ES-I3 (cell line): ENCODE measurements around the gene SGK1.
"Not testable (repeated sequence)": the region's sequence is repeated elsewhere in the genome, so short reads cannot be mapped to it uniquely, and the experiment has no call there.

Source experiments
- H3K36me3 ChIP-seq: 2 replicates; pipeline ENCODE4 v1.6.1; 2013; ENCODE audit warnings: mild to moderate bottlenecking, low read length, control low read depth, moderate library complexity; ENCODE audit not compliant: insufficient read depth
- H3K4me1 ChIP-seq: 2 replicates; pipeline ENCODE4 v1.6.1; 2013; ENCODE audit warnings: mild to moderate bottlenecking, control low read depth, low read length; ENCODE audit not compliant: insufficient read depth
- H3K9ac ChIP-seq: 2 replicates; pipeline ENCODE4 v1.6.1; 2013; ENCODE audit warnings: low read depth, mild to moderate bottlenecking, low read length, moderate library complexity
- H3K9me3 ChIP-seq: 2 replicates; pipeline ENCODE4 v1.6.1; 2013; ENCODE audit warnings: mild to moderate bottlenecking, low read length, moderate library complexity; ENCODE audit not compliant: control insufficient read depth, insufficient read depth

SGK1 gene

DNA sequence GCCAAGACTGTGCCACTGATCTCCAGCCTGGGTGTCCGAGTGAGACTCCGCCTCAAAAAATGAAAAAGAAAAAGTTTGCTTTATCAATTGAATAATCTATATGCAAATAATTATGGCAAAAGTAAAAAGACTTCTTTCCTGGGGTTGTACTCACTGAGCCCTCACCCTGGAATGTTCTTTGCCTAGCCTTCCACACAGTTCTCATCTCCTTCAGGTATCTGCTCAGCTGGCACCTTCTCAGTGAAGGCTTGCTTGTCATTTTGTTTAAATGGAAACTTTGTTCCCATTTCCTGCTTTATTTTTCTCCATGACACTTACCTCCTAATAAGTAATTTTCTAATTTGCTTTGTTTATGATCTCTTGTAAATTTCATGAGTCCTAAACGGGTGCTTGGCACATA, 96.7 kb downstream of the SGK1 start:
- Histone ChIP-seq H3K9me3 (no peaks in the 10 kb centered on the region), H3K9ac (no peak overlapping the region), H3K36me3 (no peaks in the 10 kb centered on the region), H3K4me1 (no peaks in the 10 kb centered on the region)

DNA sequence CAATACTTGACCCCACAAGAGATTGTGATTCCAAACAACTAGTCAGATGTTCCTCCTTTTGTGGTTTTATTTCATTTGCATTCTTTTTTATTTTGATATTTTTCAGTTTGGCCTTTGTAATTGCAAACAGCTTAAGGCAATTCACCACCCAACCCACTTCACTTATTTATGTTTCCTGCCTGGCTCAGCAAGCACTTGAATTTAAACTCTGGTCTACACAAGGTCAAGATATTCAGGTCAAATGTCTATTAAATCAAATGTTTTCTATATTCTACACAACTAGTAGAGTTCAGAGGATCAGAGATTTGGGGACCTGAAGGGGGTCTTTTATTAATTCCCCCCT, 100.1 kb downstream of the SGK1 start:
- H3K36me3 ChIP-seq, result no peaks in the 10 kb centered on the region
- no peak overlapping the region for H3K9ac ChIP-seq
- H3K9me3 ChIP-seq, result no peaks in the 10 kb centered on the region
- no peaks in the 10 kb centered on the region for H3K4me1 ChIP-seq

DNA sequence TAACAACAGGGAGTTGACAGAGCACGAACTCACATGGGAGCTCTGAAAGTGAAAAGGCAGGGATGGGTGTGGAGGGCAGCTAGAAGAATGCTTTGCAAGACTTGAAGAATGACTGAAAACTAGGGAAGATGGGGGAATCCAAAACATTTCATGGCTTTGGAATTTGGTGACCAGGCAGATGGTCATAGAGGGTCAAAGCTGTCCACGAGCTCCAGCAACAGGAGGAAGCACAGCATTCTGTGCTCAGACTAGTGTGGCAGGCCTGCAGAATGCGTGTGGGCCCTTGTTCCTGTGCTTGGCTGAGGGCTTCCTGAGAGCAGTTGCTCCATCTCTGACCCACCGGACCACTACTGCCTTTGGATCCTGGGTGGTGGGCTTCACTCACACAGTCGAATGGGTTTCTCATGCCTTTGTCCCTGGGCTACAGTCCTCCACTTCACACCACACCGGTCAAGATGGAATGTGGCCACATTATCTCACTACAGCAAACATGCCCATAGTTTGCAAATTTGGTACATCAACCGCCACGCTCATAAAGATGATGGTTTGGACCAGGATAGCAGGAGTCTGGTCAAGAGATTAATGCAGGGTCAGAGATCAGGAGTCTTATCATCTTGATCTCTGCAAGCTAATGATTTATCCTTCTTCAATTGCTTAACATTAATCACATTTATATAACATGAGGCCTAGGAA, 100.7 kb downstream of the SGK1 start:
- H3K9ac ChIP-seq, result no peak overlapping the region
- H3K9me3 ChIP-seq, result no peaks in the 10 kb centered on the region
- no peaks in the 10 kb centered on the region for H3K36me3 ChIP-seq
- H3K4me1 ChIP-seq, result no peaks in the 10 kb centered on the region

DNA sequence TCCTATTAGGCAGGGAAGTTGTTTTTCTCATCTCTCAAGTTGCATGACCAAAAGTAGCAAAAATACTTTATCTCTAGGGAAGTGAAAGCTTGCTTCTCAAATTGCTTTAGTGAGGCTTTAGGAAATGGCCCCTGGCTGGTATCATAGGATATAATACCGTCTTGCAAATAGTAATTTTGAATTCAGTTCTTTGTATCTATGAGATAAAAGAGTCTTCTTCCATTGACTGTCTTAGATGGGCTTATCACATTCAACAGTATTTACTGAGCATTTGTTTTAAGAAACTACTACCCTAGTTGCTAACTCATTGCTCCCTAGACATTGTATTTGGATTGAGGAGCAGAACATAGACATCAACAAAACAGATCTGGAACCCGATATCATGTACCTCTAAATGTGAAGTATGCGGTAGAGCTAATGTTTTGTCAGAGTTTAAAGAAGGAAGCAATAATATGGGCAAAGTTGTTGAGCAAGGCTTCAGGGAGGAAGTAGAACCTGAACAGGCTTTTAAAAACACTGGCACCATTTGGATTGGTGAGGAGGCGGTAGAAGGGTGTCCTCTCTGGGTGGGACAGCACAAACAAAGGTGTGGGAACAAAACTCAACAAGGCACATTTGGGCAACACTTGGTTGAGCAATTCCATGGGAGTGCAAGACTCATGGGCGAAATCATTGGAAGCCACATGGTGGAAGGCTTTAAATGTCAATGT, 101.5 kb downstream of the SGK1 start:
- Histone ChIP-seq H3K36me3 (no peaks in the 10 kb centered on the region), H3K4me1 (no peaks in the 10 kb centered on the region), H3K9me3 (no peaks in the 10 kb centered on the region), H3K9ac (no peak overlapping the region)

DNA sequence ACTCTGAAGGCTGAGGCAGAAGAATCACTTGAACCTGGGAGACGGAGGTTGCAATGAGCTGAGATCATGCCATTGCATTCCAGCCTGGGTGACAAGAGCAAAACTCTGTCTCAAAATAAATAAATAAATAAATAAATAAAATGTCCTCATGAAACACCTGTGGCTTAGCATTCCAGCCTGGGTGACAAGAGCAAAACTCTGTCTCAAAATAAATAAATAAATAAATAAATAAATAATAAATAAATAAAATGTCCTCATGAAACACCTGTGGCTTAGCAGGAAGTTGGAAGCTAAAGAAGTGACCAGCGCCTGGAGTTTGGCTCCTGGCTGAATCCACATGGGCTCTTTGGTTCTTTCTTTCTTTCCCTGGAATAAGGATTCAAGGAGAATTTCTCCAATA, 104.5 kb downstream of the SGK1 start:
- H3K36me3 ChIP-seq, H3K9me3 ChIP-seq, H3K4me1 ChIP-seq, H3K9ac ChIP-seq: not testable (repeated sequence)

DNA sequence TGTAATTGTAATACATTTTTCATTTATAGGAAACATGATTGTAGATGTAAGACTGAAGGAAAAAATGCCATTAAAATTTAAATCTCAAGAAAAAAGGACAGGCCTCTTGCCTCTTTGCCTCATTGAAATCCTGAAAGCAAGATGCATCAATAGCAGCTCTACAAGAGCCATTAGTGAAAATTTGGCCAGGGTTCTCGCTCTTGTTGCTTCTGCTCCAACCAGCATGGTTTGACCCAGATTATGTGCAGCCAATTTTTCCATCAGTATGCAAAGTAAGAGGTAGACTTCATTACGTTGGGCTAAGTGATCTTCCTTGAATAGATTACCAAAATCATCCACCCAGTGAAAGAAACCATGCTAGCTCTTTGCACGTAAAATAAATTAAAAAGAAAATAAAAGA, 106.6 kb downstream of the SGK1 start:
- H3K4me1 ChIP-seq, result no peaks in the 10 kb centered on the region
- no peak overlapping the region for H3K9ac ChIP-seq
- no peaks in the 10 kb centered on the region for H3K36me3 ChIP-seq
- H3K9me3 ChIP-seq, result no peaks in the 10 kb centered on the region

DNA sequence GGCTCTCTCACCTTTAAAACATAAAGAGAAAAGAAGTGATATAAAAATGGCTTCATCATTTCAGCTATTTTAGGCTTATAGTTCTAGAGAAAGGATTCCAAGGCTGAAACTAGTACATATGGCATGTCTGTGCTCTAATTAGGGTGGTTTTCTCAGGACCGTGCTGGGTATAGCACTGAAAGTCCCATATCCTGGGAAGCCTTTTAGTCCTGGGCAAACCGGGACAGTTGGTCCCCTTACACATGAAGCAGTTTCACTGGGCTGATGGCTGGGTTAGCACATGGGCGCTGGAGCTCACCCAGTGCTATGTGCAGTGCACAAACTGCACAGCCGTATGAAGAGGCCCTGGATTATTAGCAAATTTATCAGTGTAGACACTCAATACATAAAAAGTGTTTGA, 110.5 kb downstream of the SGK1 start:
- Histone ChIP-seq H3K36me3 (no peaks in the 10 kb centered on the region), H3K9me3 (no peaks in the 10 kb centered on the region), H3K4me1 (no peaks in the 10 kb centered on the region), H3K9ac (no peak overlapping the region)

DNA sequence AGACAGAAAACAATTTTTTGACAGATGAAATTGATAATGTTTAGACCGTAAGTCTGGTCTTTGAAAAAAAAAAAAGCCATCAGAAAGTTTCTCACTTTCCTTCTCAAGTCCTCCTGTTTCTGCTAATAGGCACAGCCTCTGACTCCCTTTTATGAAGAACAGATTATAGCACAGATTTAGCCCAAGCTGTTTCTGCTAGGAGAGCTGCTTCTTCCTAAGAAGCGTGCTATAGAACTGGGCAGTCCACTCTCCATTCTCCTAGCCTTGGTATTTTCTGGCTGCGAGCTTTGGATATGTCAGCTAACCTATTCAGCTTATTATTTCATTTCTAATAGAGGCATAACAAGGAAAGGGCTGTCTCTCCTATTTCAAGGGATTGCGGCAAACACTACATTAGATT, 112.5 kb downstream of the SGK1 start:
- H3K36me3 ChIP-seq, result no peaks in the 10 kb centered on the region
- no peaks in the 10 kb centered on the region for H3K9me3 ChIP-seq
- H3K9ac ChIP-seq, result no peak overlapping the region
- H3K4me1 ChIP-seq, result no peaks in the 10 kb centered on the region

DNA sequence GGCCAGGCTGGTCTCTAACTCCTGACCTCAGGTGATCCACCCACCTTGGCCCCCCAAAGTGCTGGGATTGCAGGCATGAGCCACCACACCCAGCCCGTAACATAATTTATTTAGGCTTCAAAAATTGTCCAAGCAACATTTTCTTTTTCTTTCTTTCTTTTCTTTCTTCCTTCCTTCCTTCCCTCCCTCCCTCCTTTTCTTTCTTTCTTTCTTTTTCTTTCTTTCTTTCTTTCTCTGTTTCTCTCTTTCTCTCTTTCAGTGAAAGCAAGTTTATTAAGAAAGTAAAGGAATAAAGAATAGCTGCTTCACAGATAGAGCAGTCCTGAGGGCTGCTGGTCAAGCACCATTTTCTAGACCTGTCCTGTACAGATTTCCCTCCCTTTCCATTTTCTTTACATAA, 113.2 kb downstream of the SGK1 start:
- not testable (repeated sequence) for H3K9me3 ChIP-seq, H3K4me1 ChIP-seq, H3K36me3 ChIP-seq, H3K9ac ChIP-seq

DNA sequence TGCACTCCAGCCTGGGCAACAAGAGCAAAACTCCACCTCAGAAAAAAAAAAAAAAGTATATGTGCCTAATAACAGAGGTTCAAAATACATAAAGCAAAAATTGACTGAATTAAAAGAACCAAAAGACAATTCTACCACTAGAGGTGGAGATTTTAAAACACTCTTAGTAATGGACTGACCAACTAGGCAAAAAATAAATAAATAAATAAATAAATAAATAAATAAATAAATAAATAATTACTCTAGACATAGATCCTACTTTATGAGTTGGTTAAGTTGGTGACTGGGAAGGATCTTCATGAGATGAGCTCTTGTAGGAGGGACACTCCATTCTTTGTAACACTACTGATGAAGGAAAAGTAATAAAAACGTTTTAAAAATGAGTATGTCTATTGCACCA, 113.9 kb downstream of the SGK1 start:
- no peaks in the 10 kb centered on the region for H3K4me1 ChIP-seq
- H3K9ac ChIP-seq, result no peak overlapping the region
- no peaks in the 10 kb centered on the region for H3K9me3 ChIP-seq
- H3K36me3 ChIP-seq, result no peaks in the 10 kb centered on the region

DNA sequence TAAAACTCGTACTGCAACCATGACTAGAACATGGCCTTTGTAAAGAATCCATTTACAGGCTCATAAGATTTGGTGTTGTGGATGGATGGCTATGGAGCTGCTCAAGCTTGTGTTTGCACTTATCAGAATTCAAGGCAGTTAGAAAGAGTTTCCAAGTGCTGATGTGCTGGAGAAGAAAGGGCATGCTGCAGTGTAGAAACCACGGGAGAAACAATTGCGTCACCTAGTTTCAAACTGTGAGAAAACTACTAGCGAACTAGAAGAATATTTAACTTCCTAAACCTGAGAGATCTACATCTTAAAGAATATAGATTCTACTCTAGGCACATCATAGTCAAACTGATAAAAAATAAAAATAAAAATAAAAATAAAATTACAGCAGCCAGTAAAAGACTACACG, 116.2 kb downstream of the SGK1 start:
- H3K4me1 ChIP-seq, result no peaks in the 10 kb centered on the region
- no peaks in the 10 kb centered on the region for H3K36me3 ChIP-seq
- no peak overlapping the region for H3K9ac ChIP-seq
- H3K9me3 ChIP-seq, result no peaks in the 10 kb centered on the region

DNA sequence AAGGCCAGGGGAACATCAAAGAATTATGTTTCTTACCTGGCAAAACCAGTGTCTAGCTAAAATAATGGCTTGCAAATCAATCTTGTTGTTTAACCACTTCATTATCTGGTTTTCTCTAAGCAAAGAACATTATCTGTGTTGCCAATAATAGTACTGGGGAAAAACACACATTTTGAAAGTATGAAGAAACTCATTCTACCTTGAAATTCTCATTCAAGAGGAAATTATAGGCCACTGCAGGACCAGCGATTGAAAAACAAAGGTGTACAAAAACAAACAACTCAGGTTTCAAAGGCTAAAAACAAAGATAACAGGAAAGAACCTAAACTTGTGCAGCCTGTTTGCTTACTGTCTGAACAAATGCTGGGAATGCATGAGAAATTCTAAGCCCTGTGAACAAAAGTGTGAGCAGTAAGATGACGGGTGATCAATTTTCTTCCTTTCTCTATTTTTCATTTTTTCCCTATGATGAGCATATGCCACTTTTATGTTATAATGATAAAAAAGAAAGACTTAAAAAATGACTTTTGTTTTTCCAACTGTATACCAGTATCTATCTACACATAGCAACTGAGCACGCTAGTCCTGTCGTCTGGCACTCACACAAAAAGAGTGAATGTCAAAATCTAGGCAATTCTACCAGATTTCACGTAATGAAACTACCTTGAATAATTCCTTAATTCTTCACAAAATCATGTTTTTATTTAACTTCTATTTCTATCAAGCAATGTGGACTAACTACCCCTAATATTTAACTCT, 117.9 kb downstream of the SGK1 start:
- no peaks in the 10 kb centered on the region for H3K36me3 ChIP-seq
- 0 out of 2 replicates have a peak, but pooled peaks cover 3% of the 10 kb centered on the region for H3K4me1 ChIP-seq
- no peak overlapping the region for H3K9ac ChIP-seq
- H3K9me3 ChIP-seq, result no peaks in the 10 kb centered on the region

DNA sequence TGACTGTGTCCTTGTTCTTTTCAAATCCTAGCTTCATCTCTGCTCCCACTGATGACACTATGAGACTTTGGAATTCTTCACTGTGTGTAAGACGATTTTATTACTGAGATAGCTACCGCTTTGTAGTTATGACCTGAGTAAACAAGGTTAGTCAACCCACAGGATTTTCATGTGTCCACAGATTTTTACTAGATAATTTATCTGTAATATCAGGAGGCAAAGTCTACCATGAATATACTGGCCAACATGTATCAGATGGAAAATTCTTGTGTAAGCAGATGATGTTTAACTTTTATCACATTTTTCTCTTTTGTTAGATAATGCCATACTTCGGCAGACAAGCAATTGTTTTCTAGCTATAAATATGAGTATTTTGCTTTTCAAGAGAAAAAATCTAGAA, 119.8 kb downstream of the SGK1 start:
- no peaks in the 10 kb centered on the region for H3K36me3 ChIP-seq
- peaks cover 7% of the 10 kb centered on the region; the same call in 1 of the 2 replicates for H3K4me1 ChIP-seq
- no peaks in the 10 kb centered on the region for H3K9me3 ChIP-seq
- no peak overlapping the region for H3K9ac ChIP-seq

DNA sequence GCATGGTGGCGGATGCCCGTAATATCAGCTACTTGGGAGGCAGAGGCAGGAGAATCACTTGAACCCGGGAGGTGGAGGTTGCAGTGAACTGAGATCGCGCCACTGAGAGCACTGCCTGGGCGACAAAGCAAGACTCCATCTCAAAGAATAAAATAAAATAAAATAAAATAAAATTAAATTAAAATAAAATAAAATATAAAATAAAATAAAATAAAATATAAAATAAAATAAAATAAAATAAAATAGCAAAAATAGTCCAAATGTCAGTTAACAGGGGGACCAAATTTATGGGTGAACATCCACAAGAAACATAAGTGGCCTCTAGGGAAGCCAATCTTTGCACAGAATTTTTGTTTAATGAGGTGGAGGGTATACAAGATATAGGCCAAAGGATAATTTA, 120.2 kb downstream of the SGK1 start:
- H3K4me1 ChIP-seq, H3K36me3 ChIP-seq, H3K9ac ChIP-seq, H3K9me3 ChIP-seq: not testable (repeated sequence)
